NB4 (cell line): ENCODE results near the gene IFNLR1.

Source experiments
- DNase-seq: peaks from one replicate; pipeline ENCODE4 v3.0.0; 2010; ENCODE audit warnings: low read depth
- H3K4me3 ChIP-seq: one replicate; pipeline ENCODE4 v1.5.1; 2011; ENCODE audit warnings: mild to moderate bottlenecking, low read depth, low read length, moderate library complexity
- CTCF ChIP-seq: IDR thresholded peaks from one replicate; pipeline ENCODE4 v1.5.1; 2012; ENCODE audit warnings: low read depth, low read length
- MAX ChIP-seq: IDR thresholded peaks from 2 replicates; pipeline ENCODE4 v1.6.1; 2011; ENCODE audit warnings: low read depth, low read length
- MYC ChIP-seq: IDR thresholded peaks from 2 replicates; pipeline ENCODE4 v1.6.1; 2011; ENCODE audit warnings: low read depth, low read length
- POLR2A ChIP-seq: IDR thresholded peaks from 2 replicates; pipeline ENCODE4 v1.6.1; 2011; ENCODE audit warnings: mild to moderate bottlenecking; ENCODE audit not compliant: insufficient read length; ENCODE audit errors: extremely low read depth

IFNLR1 gene

GRCh38 chr1:24173638-24174575 lies 13.2 kb downstream of the IFNLR1 start:
- H3K4me3 ChIP-seq, result no peak overlapping the region
- peak; percentile 57 for DNase-seq
- TF ChIP-seq CTCF (no peak), MAX (no peak), MYC (no peak), POLR2A (no peak)

GRCh38 chr1:24172598-24172997 lies 14.5 kb downstream of the IFNLR1 start:
- no peak for DNase-seq
- TF ChIP-seq CTCF (no peak), MAX (no peak), MYC (no peak), POLR2A (no peak)
- no peak overlapping the region for H3K4me3 ChIP-seq

- TF ChIP-seq CTCF, result no peak
- TF ChIP-seq MYC, result no peak
- TF ChIP-seq MAX, result no peak
- TF ChIP-seq POLR2A, result no peak
- no peak for DNase-seq
Measured at GRCh38 chr1:24169286-24169685, 17.8 kb downstream of the IFNLR1 start.

GRCh38 chr1:24168245-24168644 lies 18.8 kb downstream of the IFNLR1 start:
- DNase-seq, result no peak

More at GRCh38 chr1:24169286-24169685, 17.8 kb downstream of the IFNLR1 start:
- H3K4me3 ChIP-seq, result no peak overlapping the region

GRCh38 chr1:24167008-24167407 lies 20.1 kb downstream of the IFNLR1 start:
- no peak for TF ChIP-seq POLR2A
- no peak for TF ChIP-seq CTCF
- no peak for DNase-seq
- no peak overlapping the region for H3K4me3 ChIP-seq

More at GRCh38 chr1:24168245-24168644, 18.8 kb downstream of the IFNLR1 start:
- no peak overlapping the region for H3K4me3 ChIP-seq
- TF ChIP-seq MYC (no peak), MAX (no peak), POLR2A (no peak), CTCF (no peak)
